ENCODE measurements around the gene APEX1. TPM values are rescaled to one million over a fixed set of nuclear protein-coding genes. Genes with fewer than 3 reads are reported as not detected.
A peak's percentile ranks its signal among the peaks of the same experiment; 100 is the strongest.

The APEX1 gene
- total RNA-seq, 2 donors from 2014 or later: 119 to 169 TPM

- H3K27me3 ChIP-seq: no peaks in the 10 kb centered on the region
- peaks cover 16% of the 10 kb centered on the region for H3K36me3 ChIP-seq
- peak within 1 kb of the TSS; percentile 91 for H3K4me3 ChIP-seq
- intact Hi-C loops (cut with DNase I): loop anchor here (10.0 kb wide), 2 partner anchors 117 to 223 kb away; partner anchors contain the start of genes ANG, PARP2 and RNASE4
- peak within 1 kb of the TSS; percentile 95 for H3K27ac ChIP-seq
- H3K9ac ChIP-seq (ENCODE audit: low read depth in 2 of 2, low read length in 2 of 2): peak within 1 kb of the TSS; percentile 72 to 98
- peak; percentile 99 for DNase-seq
- TF ChIP-seq CTCF (IDR thresholded peaks at IDR 0.05): no peak
- no peaks in the 10 kb centered on the region for H3K9me3 ChIP-seq
- peaks cover 12% of the 10 kb centered on the region for H3K4me1 ChIP-seq
Measured at GRCh38 chr14:20461225-20462141, 6.5 kb downstream of the APEX1 start, which contains the start of gene PIP4P1. PIP4P1 (minus strand) TSS chr14:20461434; CDS start chr14:20461325, 109 bp downstream.

GRCh38 chr14:20468764-20469241 is 13.8 kb downstream of the APEX1 start:
- no peak for TF ChIP-seq CTCF (IDR thresholded peaks at IDR 0.05)
- Histone ChIP-seq H3K36me3 (peaks cover 8% of the 10 kb centered on the region), H3K27ac (peak overlapping the region; percentile 99), H3K9me3 (no peaks in the 10 kb centered on the region), H3K4me3 (peak overlapping the region; percentile 93), H3K9ac (ENCODE audit: low read depth in 2 of 2, low read length in 2 of 2) (peak overlapping the region; percentile 97 to 99), H3K27me3 (no peaks in the 10 kb centered on the region), H3K4me1 (peaks cover 3% of the 10 kb centered on the region)
- no peak for DNase-seq
- intact Hi-C loops (cut with DNase I): loop anchor here (10.0 kb wide), 2 partner anchors 124 to 216 kb away; partner anchors contain the start of genes ANG, PARP2 and RNASE4

GRCh38 chr14:20469242-20469889 is 14.3 kb downstream of the APEX1 start, which contains the start of gene PNP:
PNP (plus strand) TSS chr14:20469406; CDS start chr14:20469525, 119 bp downstream.
- no peaks in the 10 kb centered on the region for H3K9me3 ChIP-seq
- intact Hi-C loops (cut with DNase I): loop anchor here (10.0 kb wide), 2 partner anchors 125 to 215 kb away; partner anchors contain the start of genes ANG, PARP2 and RNASE4
- no peak for TF ChIP-seq CTCF (IDR thresholded peaks at IDR 0.05)

GRCh38 chr14:20469890-20470602 is 15.0 kb downstream of the APEX1 start:
- peak; percentile 65 for DNase-seq
- Histone ChIP-seq H3K4me3 (peak overlapping the region; percentile 93), H3K27me3 (no peaks in the 10 kb centered on the region), H3K4me1 (peaks cover 3% of the 10 kb centered on the region), H3K27ac (peak overlapping the region; percentile 99), H3K36me3 (peaks cover 12% of the 10 kb centered on the region), H3K9ac (ENCODE audit: low read depth in 2 of 2, low read length in 2 of 2) (peak overlapping the region; percentile 97 to 99), H3K9me3 (no peaks in the 10 kb centered on the region)
- no peak for TF ChIP-seq CTCF (IDR thresholded peaks at IDR 0.05)
- intact Hi-C loops (cut with DNase I): loop anchor here (5.0 to 10.0 kb wide), 4 partner anchors 63 to 215 kb away; partner anchors contain the start of genes ANG, PARP2 and RNASE4

More at GRCh38 chr14:20469242-20469889, 14.3 kb downstream of the APEX1 start, which contains the start of gene PNP:
- Histone ChIP-seq H3K27me3 (no peaks in the 10 kb centered on the region), H3K27ac (peak within 1 kb of the TSS; percentile 99), H3K36me3 (peaks cover 12% of the 10 kb centered on the region), H3K4me1 (peaks cover 3% of the 10 kb centered on the region), H3K9ac (ENCODE audit: low read depth in 2 of 2, low read length in 2 of 2) (peak within 1 kb of the TSS; percentile 97 to 99), H3K4me3 (peak within 1 kb of the TSS; percentile 93)
- peak; percentile 98 for DNase-seq

Measured in colonic mucosa (tissue), 4 donors.